Gastroesophageal sphincter (tissue), 3 donors: ENCODE results near the gene DNAAF1.

Experiments used
- CTCF ChIP-seq, 4 experiments: fragments of 200-600 bp in 2 of 4; fragments of 450-650 bp in 2 of 4; sonication (generic) in 1 of 4; IDR thresholded peaks; one replicate each; pipeline ENCODE4 v1.5.1; 2017 to 2019; ENCODE audit warnings: antibody characterized with exemption in 4 of 4, mild to moderate bottlenecking in 2 of 4, moderate library complexity in 2 of 4
- POLR2AphosphoS5 ChIP-seq: sonication (generic); formaldehyde crosslinking; IDR thresholded peaks from one replicate; pipeline ENCODE4 v1.6.1; 2017; ENCODE audit warnings: antibody characterized with exemption

GRCh38 chr16:84212631-84213030 lies 67.5 kb downstream of the DNAAF1 start:
- TF ChIP-seq CTCF (IDR thresholded peaks at IDR 0.05), result no peak
- TF ChIP-seq POLR2AphosphoS5, result no peak
